GM18511 (cell line): ENCODE results near the gene NHERF2.

Experiments
- ATAC-seq: cut with Tn5 transposase; IDR thresholded peaks from one replicate; pipeline ENCODE4 v1.9.1; 2021; ENCODE audit warnings: mild to moderate bottlenecking, moderate library complexity; ENCODE audit not compliant: unreplicated experiment

Gene NHERF2

DNA sequence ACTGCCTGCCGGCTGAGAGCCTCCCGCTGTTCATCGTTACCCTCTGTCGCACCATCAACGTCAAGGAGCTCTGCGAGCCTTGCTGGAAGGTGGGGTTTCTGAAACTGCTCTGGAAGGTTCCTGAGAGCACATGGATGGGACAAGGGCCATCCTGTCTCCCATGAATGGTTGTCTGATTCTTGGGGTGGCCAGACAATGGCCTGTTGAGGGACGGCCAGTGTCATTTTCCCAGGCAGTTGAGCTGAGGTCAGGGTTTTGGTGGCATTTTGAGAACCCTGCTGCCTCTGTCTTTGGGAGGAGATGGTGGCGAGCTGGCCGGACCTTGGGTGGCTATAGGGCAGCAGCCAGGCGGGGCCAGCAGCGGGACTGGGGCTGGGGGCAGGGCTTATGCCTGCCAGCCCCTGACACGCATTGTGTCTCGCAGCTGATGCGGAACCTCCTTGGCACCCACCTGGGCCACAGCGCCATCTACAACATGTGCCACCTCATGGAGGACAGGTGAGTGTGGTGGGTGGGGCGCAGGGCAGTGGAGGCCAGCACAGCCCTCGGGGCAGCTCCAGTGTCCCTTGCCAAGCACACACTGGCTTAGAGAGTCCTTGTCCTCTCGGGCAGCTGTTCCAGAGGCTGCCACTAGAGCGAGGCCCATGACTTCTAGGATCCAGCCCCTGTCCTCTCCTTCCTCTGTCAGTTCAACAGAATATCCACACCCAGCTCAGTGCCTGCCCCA is 30.1 kb downstream of the NHERF2 start:
- no peak for ATAC-seq

DNA sequence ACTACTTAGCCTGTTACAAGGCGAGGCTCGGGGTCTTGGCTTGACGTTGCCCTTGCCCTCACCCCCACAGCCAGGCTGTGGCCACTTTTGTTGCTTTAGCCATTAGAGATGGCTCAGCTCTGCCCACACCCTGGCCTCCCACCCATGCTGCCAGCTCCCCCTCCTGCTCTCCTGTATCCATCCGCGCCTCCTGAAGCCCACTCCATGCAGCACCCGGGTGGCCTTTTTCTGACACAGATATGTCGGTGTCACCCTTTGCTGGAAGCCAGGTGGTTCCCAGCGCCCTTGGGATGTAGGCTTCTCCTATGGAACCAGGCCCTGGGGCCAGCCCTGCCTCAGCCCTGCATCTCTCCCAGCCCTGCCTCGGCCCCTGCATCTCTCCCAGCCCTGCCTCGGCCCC is 30.7 kb downstream of the NHERF2 start:
- no peak for ATAC-seq

DNA sequence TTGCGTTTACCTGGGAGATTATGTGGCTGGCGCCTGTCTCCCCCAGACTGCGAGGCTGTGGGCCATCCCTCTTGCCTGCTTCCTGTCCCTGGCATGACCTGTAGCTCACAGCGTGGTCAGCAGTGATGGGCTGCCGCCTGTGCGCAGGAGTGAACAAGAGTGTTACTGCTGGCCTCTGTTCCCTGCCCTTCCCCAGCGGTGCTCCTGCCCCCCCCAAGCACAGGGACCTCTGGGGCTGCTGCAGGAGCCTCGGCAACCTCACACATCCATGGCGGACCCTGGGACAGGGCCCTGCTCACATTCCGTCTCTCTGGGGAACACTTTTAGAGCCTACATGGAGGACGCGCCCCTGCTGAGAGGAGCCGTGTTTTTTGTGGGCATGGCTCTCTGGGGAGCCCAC is 31.7 kb downstream of the NHERF2 start:
- ATAC-seq = no peak

- no peak for ATAC-seq
Observed at GRCh38 chr16:2058872-2059271, 32.2 kb downstream of the NHERF2 start.

- no peak for ATAC-seq
Observed at GRCh38 chr16:2060346-2060745, 33.6 kb downstream of the NHERF2 start.

- no peak for ATAC-seq
Observed at GRCh38 chr16:2061023-2061422, 34.3 kb downstream of the NHERF2 start.

DNA sequence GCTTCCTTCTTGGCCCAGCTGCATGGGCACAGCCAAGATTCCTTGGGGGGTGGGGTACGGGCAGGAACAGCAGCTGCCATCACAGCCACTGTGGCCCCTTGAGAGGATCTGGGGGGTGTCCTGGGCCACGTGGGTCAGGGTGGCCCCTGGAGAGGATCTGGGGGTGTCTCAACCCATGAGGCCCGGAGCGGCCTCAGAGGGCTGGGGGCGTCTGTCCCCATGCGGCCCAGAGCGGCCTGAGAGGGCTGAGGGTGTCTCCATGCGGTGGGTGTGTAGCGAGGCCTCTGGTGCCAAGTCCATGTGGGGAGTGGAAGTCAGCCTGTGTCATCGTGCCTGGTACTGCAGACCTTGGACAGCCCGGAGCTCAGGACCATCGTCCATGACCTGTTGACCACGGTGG is 34.8 kb downstream of the NHERF2 start:
- ATAC-seq = no peak

DNA sequence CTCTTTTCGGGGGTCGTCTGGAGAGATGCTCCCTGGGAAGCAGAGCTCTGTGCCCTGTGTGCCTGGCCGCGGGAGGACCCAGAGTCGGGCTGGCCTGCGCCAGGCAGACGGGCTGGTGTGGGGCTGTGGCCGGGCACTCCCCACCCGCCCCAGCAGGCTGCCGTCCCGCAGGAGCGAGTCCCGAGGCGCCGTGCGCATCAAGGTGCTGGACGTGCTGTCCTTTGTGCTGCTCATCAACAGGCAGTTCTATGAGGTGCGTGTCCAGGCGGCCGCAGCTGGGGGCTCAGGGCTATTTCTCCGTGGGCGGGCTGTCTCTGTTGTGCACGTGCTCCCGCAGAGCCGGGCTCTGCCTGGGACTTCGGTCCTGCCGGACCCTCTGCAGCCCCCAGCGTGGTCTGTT is 36.1 kb downstream of the NHERF2 start:
- ATAC-seq = no peak

GRCh38 chr16:2063861-2064260 is 37.2 kb downstream of the NHERF2 start:
- no peak for ATAC-seq

- ATAC-seq = no peak
Observed at GRCh38 chr16:2064368-2064945, 37.8 kb downstream of the NHERF2 start.

- no peak for ATAC-seq
Observed at GRCh38 chr16:2066139-2066538, 39.4 kb downstream of the NHERF2 start.

GRCh38 chr16:2070576-2071453 is 44.1 kb downstream of the NHERF2 start:
- no peak for ATAC-seq

- ATAC-seq = no peak
Observed at GRCh38 chr16:2071454-2072202, 44.9 kb downstream of the NHERF2 start.

GRCh38 chr16:2072926-2073325 is 46.2 kb downstream of the NHERF2 start:
- no peak for ATAC-seq

GRCh38 chr16:2074071-2074470 is 47.4 kb downstream of the NHERF2 start:
- ATAC-seq = no peak

GRCh38 chr16:2075631-2076030 is 48.9 kb downstream of the NHERF2 start:
- ATAC-seq = no peak

DNA sequence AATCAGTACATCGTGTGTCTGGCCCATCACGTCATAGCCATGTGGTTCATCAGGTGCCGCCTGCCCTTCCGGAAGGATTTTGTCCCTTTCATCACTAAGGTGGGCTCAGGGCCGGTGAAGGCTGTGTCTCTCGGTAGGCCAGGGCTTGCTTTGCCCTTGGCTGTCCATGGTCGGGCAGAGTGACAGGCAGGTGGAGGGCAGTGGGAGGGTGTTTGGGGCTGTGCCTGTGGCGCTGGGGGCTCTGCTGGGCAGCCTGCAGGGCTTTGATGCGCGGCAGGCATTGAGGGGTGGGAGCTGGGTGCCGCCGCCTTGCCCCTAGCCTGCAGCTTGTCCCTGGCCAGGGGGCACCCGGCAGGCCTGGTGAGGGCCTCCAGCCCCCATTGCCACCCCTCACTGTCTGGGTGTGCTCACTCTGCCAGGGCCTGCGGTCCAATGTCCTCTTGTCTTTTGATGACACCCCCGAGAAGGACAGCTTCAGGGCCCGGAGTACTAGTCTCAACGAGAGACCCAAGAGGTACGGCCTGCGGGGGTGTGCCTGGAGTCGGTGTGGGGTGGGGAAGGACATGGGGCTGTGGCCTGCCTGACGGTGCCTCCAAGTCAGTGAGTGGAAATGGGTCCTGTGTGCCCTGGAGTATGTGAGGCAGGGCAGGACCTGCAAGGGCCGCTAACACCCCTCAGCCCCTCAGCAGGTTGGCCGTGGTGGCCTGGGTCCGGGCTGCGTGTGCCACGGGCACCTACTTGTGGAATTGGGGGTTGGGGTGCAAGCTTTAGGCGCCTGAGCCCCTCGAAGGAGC is 49.6 kb downstream of the NHERF2 start:
- no peak for ATAC-seq

- ATAC-seq = no peak
Observed at GRCh38 chr16:2077016-2077415, 50.3 kb downstream of the NHERF2 start.

DNA sequence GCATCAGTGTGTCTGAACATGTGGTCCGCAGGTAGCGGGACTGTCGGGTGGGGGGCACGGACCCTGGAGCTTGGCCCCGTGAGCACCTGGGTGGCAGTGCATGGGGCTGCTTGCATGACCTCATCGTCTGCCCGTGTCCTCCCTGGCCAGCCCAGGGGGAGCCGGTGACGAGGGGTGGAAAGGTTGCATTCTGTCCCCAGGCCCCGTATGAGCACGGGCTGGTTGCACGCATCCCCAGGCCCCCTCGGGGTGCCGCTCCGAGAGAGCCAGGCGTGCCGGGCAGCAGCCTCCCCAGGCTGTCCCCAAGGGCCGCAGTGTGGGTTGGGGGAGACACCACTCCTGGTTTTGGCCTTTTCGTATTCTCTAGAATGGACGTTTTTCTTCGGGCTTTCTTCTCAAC is 51.0 kb downstream of the NHERF2 start:
- ATAC-seq = no peak

GRCh38 chr16:2078096-2078495 is 51.4 kb downstream of the NHERF2 start:
- no peak for ATAC-seq
